Neuronal stem cell (in vitro differentiated cells): ENCODE measurements around the gene MACROH2A1.

Source experiments
- DNase-seq: peaks from one replicate; pipeline ENCODE4 v3.0.0-alpha.2; 2013; ENCODE audit warnings: low spot score
- H2AFZ ChIP-seq: one replicate; pipeline ENCODE4 v1.6.1; 2013; ENCODE audit warnings: mild to moderate bottlenecking, low read length, inconsistent platforms
- H2AK5ac ChIP-seq: 2 replicates; pipeline ENCODE4 v1.6.1; 2013; ENCODE audit warnings: low read depth, mild to moderate bottlenecking, inconsistent platforms, low read length, moderate library complexity, mixed read lengths
- H2BK120ac ChIP-seq: 2 replicates; pipeline ENCODE4 v1.6.1; 2013; ENCODE audit warnings: low read depth, mild to moderate bottlenecking, inconsistent platforms, low read length, moderate library complexity, mixed read lengths
- H2BK12ac ChIP-seq: one replicate; pipeline ENCODE4 v1.6.1; 2013; ENCODE audit warnings: low read length, inconsistent platforms
- H2BK15ac ChIP-seq: 2 replicates; pipeline ENCODE4 v1.6.1; 2013; ENCODE audit warnings: mild to moderate bottlenecking, low read length, inconsistent platforms, mixed read lengths
- H2BK5ac ChIP-seq: one replicate; pipeline ENCODE4 v1.6.1; 2013; ENCODE audit warnings: inconsistent platforms, mild to moderate bottlenecking, low read length, moderate library complexity
- H3K14ac ChIP-seq: one replicate; pipeline ENCODE4 v1.6.1; 2013; ENCODE audit warnings: low read length, inconsistent platforms
- H3K18ac ChIP-seq: 2 replicates; pipeline ENCODE4 v1.6.1; 2013; ENCODE audit warnings: low read length, inconsistent platforms
- H3K23ac ChIP-seq: 2 replicates; pipeline ENCODE4 v1.6.1; 2013; ENCODE audit warnings: low read depth, mild to moderate bottlenecking, mixed read lengths, low read length, inconsistent platforms; ENCODE audit not compliant: poor library complexity
- H3K27ac ChIP-seq: replicated peaks from 3 replicates; pipeline ENCODE4 v1.5.1; 2013; ENCODE audit warnings: low read length, inconsistent platforms
- H3K27me3 ChIP-seq, 3 experiments: 2 replicates each; pipeline ENCODE4 v1.6.1; 2013; ENCODE audit warnings: low read length in 3 of 3, mild to moderate bottlenecking in 2 of 3, inconsistent platforms in 1 of 3, low read depth in 1 of 3, mixed read lengths in 1 of 3, moderate library complexity in 1 of 3; ENCODE audit not compliant: control insufficient read depth in 3 of 3, insufficient read depth in 3 of 3
- H3K36me3 ChIP-seq, 2 donors: replicated peaks in 1 of 2; 2 replicates each; pipeline ENCODE4 v1.6.1; 2013; ENCODE audit warnings: low read length in 2 of 2; ENCODE audit not compliant: control insufficient read depth in 2 of 2, insufficient read depth in 2 of 2
- H3K4ac ChIP-seq: 2 replicates; pipeline ENCODE4 v1.6.1; 2013; ENCODE audit warnings: inconsistent platforms, mild to moderate bottlenecking, low read length, moderate library complexity
- H3K4me1 ChIP-seq, 2 donors: 1 replicate in 1 of 2; 2 replicates in 1 of 2; pipeline ENCODE4 v1.6.1; 2013; ENCODE audit warnings: low read length in 2 of 2, low read depth in 1 of 2; ENCODE audit not compliant: control insufficient read depth in 2 of 2, insufficient read depth in 1 of 2
- H3K4me2 ChIP-seq: one replicate; pipeline ENCODE4 v1.6.1; 2013; ENCODE audit warnings: mild to moderate bottlenecking, low read length, inconsistent platforms; ENCODE audit not compliant: insufficient read depth, poor library complexity, severe bottlenecking
- H3K4me3 ChIP-seq, 2 donors: 2 replicates each; pipeline ENCODE4 v1.5.1; 2013; ENCODE audit warnings: low read length in 2 of 2, mild to moderate bottlenecking in 2 of 2, inconsistent platforms in 1 of 2, moderate library complexity in 1 of 2
- H3K79me1 ChIP-seq: one replicate; pipeline ENCODE4 v1.6.1; 2013; ENCODE audit warnings: low read depth, mild to moderate bottlenecking, inconsistent platforms, low read length, moderate library complexity
- H3K9ac ChIP-seq: one replicate; pipeline ENCODE4 v1.6.1; 2013; ENCODE audit warnings: mild to moderate bottlenecking, low read depth, low read length, inconsistent platforms; ENCODE audit not compliant: poor library complexity
- H3K9me3 ChIP-seq, 2 donors: replicated peaks in 1 of 2; 2 replicates each; pipeline versions ENCODE3 to v1.6.1; 2013; ENCODE audit warnings: low read length in 2 of 2, mild to moderate bottlenecking in 2 of 2, inconsistent platforms in 1 of 2, low read depth in 1 of 2, mixed read lengths in 1 of 2, moderate library complexity in 1 of 2; ENCODE audit not compliant: control insufficient read depth in 2 of 2, insufficient read depth in 1 of 2
- H4K8ac ChIP-seq: one replicate; pipeline ENCODE4 v1.6.1; 2013; ENCODE audit warnings: low read depth, mild to moderate bottlenecking, inconsistent platforms, low read length, moderate library complexity
- H4K91ac ChIP-seq: one replicate; pipeline ENCODE4 v1.6.1; 2013; ENCODE audit warnings: low read length, low read depth, mild to moderate bottlenecking, inconsistent platforms; ENCODE audit not compliant: poor library complexity
- WGBS, 2 donors: extraction: QIAGEN DNeasy Blood & Tissue Kit; methylation state at CpG; one replicate each; pipeline ENCODE4 v1.1.7; 2013; ENCODE audit warnings: missing lambda C conversion rate in 2 of 2, mixed read lengths in 1 of 2; ENCODE audit not compliant: insufficient read length in 2 of 2, insufficient replicate concordance in 1 of 2; ENCODE audit errors: extremely low coverage in 2 of 2; 5-methylcytosine and 5-hydroxymethylcytosine counted together

MACROH2A1 gene

DNA sequence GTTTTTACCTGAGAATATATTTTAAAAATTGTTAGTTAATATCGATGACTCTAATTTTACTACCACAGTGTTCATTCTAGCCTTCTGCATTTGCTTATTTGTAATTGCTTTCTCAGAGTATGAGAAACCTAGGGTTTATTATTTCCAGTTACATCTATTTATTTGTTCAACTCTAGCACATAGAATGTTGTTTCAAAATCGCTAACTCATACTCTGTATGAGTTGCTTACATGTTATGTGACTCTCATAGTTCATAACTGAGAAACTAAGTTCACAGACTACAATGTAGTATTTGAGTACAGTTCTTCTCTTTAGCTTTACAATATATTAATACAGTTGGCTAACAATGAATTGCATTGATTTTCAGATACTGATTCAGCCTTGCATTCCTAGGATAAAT lies 103.2 kb downstream of the MACROH2A1 start:
- Histone ChIP-seq H2AFZ (no peak overlapping the region), H3K4me3 (no peak overlapping the region), H3K9me3 (no peaks in the 10 kb centered on the region), H3K4me1 (no peaks in the 10 kb centered on the region), H3K4me2 (no peak overlapping the region), H3K27ac (no peak overlapping the region), H2AK5ac (no peak overlapping the region), H2BK12ac (no peak overlapping the region), H2BK15ac (no peak overlapping the region), H3K36me3 (no peaks in the 10 kb centered on the region), H3K4ac (no peak overlapping the region), H3K18ac (no peak overlapping the region), H2BK120ac (no peak overlapping the region), H4K91ac (no peak overlapping the region), H4K8ac (no peak overlapping the region), H3K79me1 (no peaks in the 10 kb centered on the region), H3K14ac (no peak overlapping the region), H3K27me3 (peaks cover 0 to 39% (median 0%) of the 10 kb centered on the region in 3 experiments), H2BK5ac (no peak overlapping the region), H3K9ac (no peak overlapping the region), H3K23ac (no peak overlapping the region)
- DNase-seq, result no peak
- no CpG with 5 or more reads among the region's 2 CpGs for WGBS, 2 donors

DNA sequence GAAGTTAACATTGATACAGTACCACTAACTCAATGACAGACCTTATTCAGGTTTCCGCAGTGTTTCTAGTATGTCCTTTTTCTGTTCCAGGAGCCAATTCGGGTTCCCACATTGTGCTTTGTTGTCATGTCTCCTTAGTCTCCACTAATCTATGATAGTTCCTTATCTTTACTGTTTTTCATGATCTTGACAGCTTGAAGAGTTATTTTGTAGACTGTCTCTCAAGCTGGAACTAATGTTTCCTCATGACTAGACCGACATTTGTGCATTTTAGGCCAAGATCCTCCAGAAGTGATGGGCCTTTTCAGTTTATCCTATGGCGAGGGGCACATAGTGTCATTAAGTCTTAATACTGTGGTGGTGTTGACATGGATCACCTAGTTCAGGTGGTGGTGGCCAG lies 104.2 kb downstream of the MACROH2A1 start:
- no CpG with 5 or more reads among the region's 4 CpGs for WGBS, 2 donors
- peaks cover 0 to 39% (median 0%) of the 10 kb centered on the region in 3 experiments for H3K27me3 ChIP-seq
- H3K4me1 ChIP-seq, result no peaks in the 10 kb centered on the region
- no peak overlapping the region for H3K14ac ChIP-seq
- H3K23ac ChIP-seq, result no peak overlapping the region
- no peaks in the 10 kb centered on the region for H3K79me1 ChIP-seq
- no peak overlapping the region for H3K27ac ChIP-seq
- H2BK5ac ChIP-seq, result no peak overlapping the region
- H3K9ac ChIP-seq, result no peak overlapping the region
- no peak for DNase-seq
- H2AFZ ChIP-seq, result no peak overlapping the region
- H2AK5ac ChIP-seq, result no peak overlapping the region
- no peak overlapping the region for H2BK12ac ChIP-seq
- H3K4me2 ChIP-seq, result no peak overlapping the region
- H2BK15ac ChIP-seq, result no peak overlapping the region
- H4K8ac ChIP-seq, result no peak overlapping the region
- no peak overlapping the region for H4K91ac ChIP-seq
- H2BK120ac ChIP-seq, result no peak overlapping the region
- H3K4me3 ChIP-seq, result no peak overlapping the region
- no peak overlapping the region for H3K18ac ChIP-seq
- no peaks in the 10 kb centered on the region for H3K9me3 ChIP-seq
- H3K36me3 ChIP-seq, result no peaks in the 10 kb centered on the region
- H3K4ac ChIP-seq, result no peak overlapping the region

DNA sequence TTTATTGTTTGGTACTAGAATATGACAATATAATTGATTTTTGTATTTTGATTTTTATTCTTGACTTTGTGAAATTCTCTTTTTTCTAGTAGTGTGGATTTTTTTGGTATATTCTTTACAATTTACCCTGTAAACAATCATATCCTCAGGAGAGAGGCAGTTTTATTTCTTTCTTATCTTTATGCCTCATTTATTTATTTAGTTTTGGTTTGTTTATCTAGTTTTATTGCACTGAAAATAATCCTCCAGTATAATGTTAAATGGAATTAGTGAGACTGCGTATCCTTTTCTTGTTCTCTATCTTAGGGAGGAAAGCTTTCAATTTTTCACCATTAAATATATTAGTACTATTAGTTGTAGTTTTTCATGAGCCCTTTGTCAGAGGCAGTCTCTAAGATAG lies 109.4 kb downstream of the MACROH2A1 start:
- H2BK15ac ChIP-seq, result no peak overlapping the region
- no CpG with 5 or more reads among the region's 1 CpG for WGBS, 2 donors

DNA sequence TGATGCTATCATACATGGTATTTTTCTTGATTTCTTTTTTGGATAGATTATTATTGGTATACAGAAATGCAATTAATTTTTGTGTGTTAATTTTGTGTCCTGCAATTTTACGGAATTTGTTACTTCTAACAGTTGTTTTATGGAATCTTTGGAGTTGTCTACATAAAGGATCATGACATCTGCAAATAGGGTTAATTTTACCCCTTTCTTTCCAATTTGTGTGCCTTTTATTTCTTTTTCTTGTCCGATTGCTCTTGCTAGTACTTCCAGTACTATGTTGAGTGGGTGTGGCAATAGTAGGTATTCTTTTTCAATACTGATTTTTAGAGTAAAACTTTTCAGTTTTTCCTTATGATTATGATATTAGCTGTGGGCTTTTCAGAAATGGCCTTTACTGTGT lies 111.5 kb downstream of the MACROH2A1 start:
- Histone ChIP-seq H3K4ac (no peak overlapping the region), H3K4me2 (no peak overlapping the region), H3K18ac (no peak overlapping the region), H3K9ac (no peak overlapping the region), H3K14ac (no peak overlapping the region), H3K23ac (no peak overlapping the region), H2AFZ (no peak overlapping the region), H2BK12ac (no peak overlapping the region), H3K4me3 (no peak overlapping the region), H2BK5ac (no peak overlapping the region), H4K8ac (no peak overlapping the region), H2BK15ac (no peak overlapping the region), H2AK5ac (no peak overlapping the region), H2BK120ac (no peak overlapping the region), H3K27ac (no peak overlapping the region), H3K4me1 (no peaks in the 10 kb centered on the region), H3K9me3 (no peaks in the 10 kb centered on the region), H4K91ac (no peak overlapping the region), H3K27me3 (peaks cover 0 to 2% (median 0%) of the 10 kb centered on the region in 3 experiments), H3K36me3 (no peaks in the 10 kb centered on the region), H3K79me1 (no peaks in the 10 kb centered on the region)
- WGBS, 2 donors, result no CpG with 5 or more reads among the region's 2 CpGs
- DNase-seq, result no peak

More for the DNA sequence above, 109.4 kb downstream of the MACROH2A1 start:
- H2AFZ ChIP-seq, result no peak overlapping the region
- no peak for DNase-seq
- no peak overlapping the region for H3K14ac ChIP-seq
- H2BK5ac ChIP-seq, result no peak overlapping the region
- no peak overlapping the region for H3K9ac ChIP-seq
- H4K91ac ChIP-seq, result no peak overlapping the region
- H4K8ac ChIP-seq, result no peak overlapping the region
- no peak overlapping the region for H2AK5ac ChIP-seq
- H3K27me3 ChIP-seq, result peaks cover 0 to 4% (median 0%) of the 10 kb centered on the region in 3 experiments
- H3K9me3 ChIP-seq, result no peaks in the 10 kb centered on the region
- H3K27ac ChIP-seq, result no peak overlapping the region
- H3K36me3 ChIP-seq, result no peaks in the 10 kb centered on the region
- H3K79me1 ChIP-seq, result no peaks in the 10 kb centered on the region
- H3K4me2 ChIP-seq, result no peak overlapping the region
- H2BK120ac ChIP-seq, result no peak overlapping the region
- H2BK12ac ChIP-seq, result no peak overlapping the region
- H3K18ac ChIP-seq, result no peak overlapping the region
- H3K23ac ChIP-seq, result no peak overlapping the region
- no peaks in the 10 kb centered on the region for H3K4me1 ChIP-seq
- no peak overlapping the region for H3K4me3 ChIP-seq
- no peak overlapping the region for H3K4ac ChIP-seq
